GM18858 (cell line): Measurements from ENCODE around the gene TLL2.

Experiments
- ATAC-seq: cut with Tn5 transposase; IDR thresholded peaks from one replicate; pipeline ENCODE4 v1.9.1; 2021; ENCODE audit not compliant: unreplicated experiment

The TLL2 gene

GRCh38 chr10:96509017-96509641, 4.6 kb downstream of the TLL2 start:
- ATAC-seq: no peak

GRCh38 chr10:96507044-96507443, 6.7 kb downstream of the TLL2 start:
- no peak for ATAC-seq

GRCh38 chr10:96505150-96506136, 8.3 kb downstream of the TLL2 start:
- ATAC-seq: no peak

GRCh38 chr10:96502561-96503282, 11.0 kb downstream of the TLL2 start:
- no peak for ATAC-seq

GRCh38 chr10:96501985-96502384, 11.7 kb downstream of the TLL2 start:
- ATAC-seq: no peak

- no peak for ATAC-seq
Observed at GRCh38 chr10:96500519-96500918, 13.2 kb downstream of the TLL2 start.

- no peak for ATAC-seq
Observed at GRCh38 chr10:96500050-96500449, 13.7 kb downstream of the TLL2 start.

- no peak for ATAC-seq
Observed at GRCh38 chr10:96497391-96497790, 16.3 kb downstream of the TLL2 start.

GRCh38 chr10:96496281-96496925, 17.3 kb downstream of the TLL2 start:
- ATAC-seq: no peak

- no peak for ATAC-seq
Observed at GRCh38 chr10:96495544-96495943, 18.2 kb downstream of the TLL2 start.

- no peak for ATAC-seq
Observed at GRCh38 chr10:96494694-96495093, 19.0 kb downstream of the TLL2 start.

- ATAC-seq: no peak
Observed at GRCh38 chr10:96493871-96494525, 19.7 kb downstream of the TLL2 start.

GRCh38 chr10:96493254-96493653, 20.5 kb downstream of the TLL2 start:
- ATAC-seq: no peak

- ATAC-seq: no peak
Observed at GRCh38 chr10:96491303-96491702, 22.4 kb downstream of the TLL2 start.

- no peak for ATAC-seq
Observed at GRCh38 chr10:96488161-96488935, 25.4 kb downstream of the TLL2 start.

- ATAC-seq: no peak
Observed at GRCh38 chr10:96482815-96483588, 30.7 kb downstream of the TLL2 start.

- no peak for ATAC-seq
Observed at GRCh38 chr10:96478355-96478754, 35.4 kb downstream of the TLL2 start.

GRCh38 chr10:96473866-96474265, 39.9 kb downstream of the TLL2 start:
- ATAC-seq: no peak

- ATAC-seq: no peak
Observed at GRCh38 chr10:96470116-96470743, 43.5 kb downstream of the TLL2 start.
